HepG2 (cell line): Measurements from ENCODE around the gene RCC2. TPM values are rescaled to one million over a fixed set of nuclear protein-coding genes. Genes with fewer than 3 reads are reported as not detected.

ENCODE experiments used
- ATAC-seq: fragments of 200-7000 bp; cut with Tn5 transposase; 3 replicates; pipeline ENCODE4 v1.9.1; 2020; ENCODE audit warnings: mild to moderate bottlenecking, moderate library complexity
- BruUV-seq: library from RNA; stranded (reverse); fragments of 400-500 nt; replicated peaks from 2 replicates; lab custom pipeline; 2021; lab: Mats Ljungman, UMichigan
- CTCF ChIA-PET: fragments of 300-600 bp; formaldehyde crosslinking; extraction: SDS; loops from one replicate; lab custom pipeline; 2021; ENCODE audit warnings: low total read pairs, inconsistent platforms, low intra/inter-chr PET ratio; lab: Yijun Ruan, JAX
- POLR2A ChIA-PET: fragments of 350-600 bp; sonication (Branson Sonifier 250); formaldehyde crosslinking; loops from one replicate; lab custom pipeline; 2020; ENCODE audit warnings: antibody characterized with exemption, inconsistent platforms; lab: Yijun Ruan, JAX
- DNase-seq: peaks from one replicate; pipeline ENCODE4 v3.0.0-alpha.2; 2015; ENCODE audit warnings: low spot score
- FAIRE-seq: peaks from 3 replicates; lab custom pipeline; 2011; peaks lifted over from hg19 to GRCh38; lab: Jason Lieb, UNC
- H2AFZ ChIP-seq: one replicate; pipeline ENCODE4 v1.6.1; 2011; ENCODE audit warnings: low read length, inconsistent platforms
- H3K27ac ChIP-seq: fragments of 300-600 bp; 3 replicates; pipeline ENCODE4 v1.8.0; 2011; ENCODE audit warnings: mixed run types, mild to moderate bottlenecking, mixed read lengths, low read length, inconsistent platforms; ENCODE audit not compliant: insufficient read depth; ENCODE audit errors: extremely low read length
- H3K27me3 ChIP-seq, 2 experiments: fragments of 200-600 bp in 1 of 2; 2 replicates in 1 of 2; 3 replicates in 1 of 2; pipeline versions ENCODE4 v1.6.0 to v1.8.0; 2011; ENCODE audit warnings: low read length in 2 of 2, mild to moderate bottlenecking in 2 of 2, moderate library complexity in 2 of 2, inconsistent platforms in 1 of 2; ENCODE audit not compliant: insufficient read depth in 2 of 2, control insufficient read depth in 1 of 2
- H3K36me3 ChIP-seq, 2 experiments: fragments of 200-600 bp in 1 of 2; replicated peaks in 1 of 2; 2 replicates in 1 of 2; 3 replicates in 1 of 2; pipeline versions ENCODE4 v1.5.1 to v1.8.0; 2011; ENCODE audit warnings: low read length in 2 of 2, inconsistent platforms in 1 of 2; ENCODE audit not compliant: insufficient read depth in 2 of 2, control insufficient read depth in 1 of 2
- H3K4me1 ChIP-seq: 2 replicates; pipeline ENCODE4 v1.5.1; 2012; ENCODE audit warnings: low read length, inconsistent platforms; ENCODE audit not compliant: insufficient read depth
- H3K4me2 ChIP-seq: 2 replicates; pipeline ENCODE4 v1.6.0; 2011; ENCODE audit warnings: low read depth, low read length, inconsistent platforms
- H3K4me3 ChIP-seq, 3 experiments: fragments of 200-600 bp in 1 of 3; sonication (generic), shearing (Covaris generic) in 1 of 3; replicated peaks in 1 of 3; 2 replicates each; pipeline ENCODE4 v1.5.1; 2011 to 2016; ENCODE audit warnings: low read length in 3 of 3, inconsistent platforms in 2 of 3, low read depth in 2 of 3, mild to moderate bottlenecking in 2 of 3, control low read depth in 1 of 3, mixed read lengths in 1 of 3; ENCODE audit not compliant: insufficient read depth in 1 of 3
- H3K79me2 ChIP-seq: one replicate; pipeline ENCODE4 v1.6.1; 2011; ENCODE audit warnings: low read length, inconsistent platforms; ENCODE audit not compliant: insufficient read depth
- H3K9ac ChIP-seq: 2 replicates; pipeline ENCODE4 v1.6.0; 2011; ENCODE audit warnings: mild to moderate bottlenecking, low read depth, low read length, inconsistent platforms; ENCODE audit not compliant: insufficient read depth
- H3K9me3 ChIP-seq: 2 replicates; pipeline ENCODE4 v1.5.1; 2012; ENCODE audit warnings: mild to moderate bottlenecking, low read length
- H4K20me1 ChIP-seq: 2 replicates; pipeline ENCODE4 v1.6.0; 2011; ENCODE audit warnings: inconsistent platforms, mild to moderate bottlenecking, low read length, moderate library complexity; ENCODE audit not compliant: insufficient read depth
- ATF1 ChIP-seq: IDR thresholded peaks from 2 replicates; pipeline ENCODE4 v1.6.1; 2016; ENCODE audit warnings: mild to moderate bottlenecking, control low read depth
- CHD4 ChIP-seq: fragments of 200-600 bp; sonication (generic); IDR thresholded peaks from 2 replicates; pipeline ENCODE4 v1.7.0; 2017; ENCODE audit warnings: mild to moderate bottlenecking, low read length, borderline replicate concordance
- FOXO1 ChIP-seq: sonication (generic); formaldehyde crosslinking; IDR thresholded peaks from 2 replicates; pipeline ENCODE4 v1.4.0; 2020; ENCODE audit warnings: missing genetic modification reagents
- HNF1B ChIP-seq: sonication (generic); formaldehyde crosslinking; IDR thresholded peaks from 2 replicates; pipeline ENCODE4 v1.5.1; 2020; ENCODE audit warnings: mild to moderate bottlenecking, moderate library complexity, missing genetic modification reagents
- HNF4A ChIP-seq: sonication (generic); formaldehyde crosslinking; IDR thresholded peaks from 2 replicates; pipeline ENCODE4 v1.4.0; 2020; ENCODE audit warnings: missing genetic modification reagents
- KDM2A ChIP-seq: sonication (generic); formaldehyde crosslinking; IDR thresholded peaks from 2 replicates; pipeline ENCODE4 v1.4.0; 2020; ENCODE audit warnings: low read depth, missing genetic modification reagents, borderline replicate concordance
- SIX1 ChIP-seq: sonication (generic); formaldehyde crosslinking; IDR thresholded peaks from 2 replicates; pipeline ENCODE4 v1.4.0; 2020; ENCODE audit warnings: missing genetic modification reagents, borderline replicate concordance
- ZNF260 ChIP-seq: sonication (generic); formaldehyde crosslinking; IDR thresholded peaks from 2 replicates; pipeline ENCODE4 v1.4.0; 2020; ENCODE audit warnings: missing genetic modification reagents, low read depth, mild to moderate bottlenecking, borderline replicate concordance
- ZNF382 ChIP-seq: sonication (generic); formaldehyde crosslinking; IDR thresholded peaks from 2 replicates; pipeline ENCODE4 v1.5.0; 2020; ENCODE audit warnings: missing genetic modification reagents, mild to moderate bottlenecking, borderline replicate concordance
- ZNF432 ChIP-seq: sonication (generic); formaldehyde crosslinking; IDR thresholded peaks from 2 replicates; pipeline ENCODE4 v1.5.0; 2020; ENCODE audit warnings: missing genetic modification reagents, mild to moderate bottlenecking, borderline replicate concordance
- ZNF713 ChIP-seq: sonication (generic); formaldehyde crosslinking; IDR thresholded peaks from 2 replicates; pipeline ENCODE4 v1.4.0; 2020; ENCODE audit warnings: mild to moderate bottlenecking, missing genetic modification reagents
- ZNF792 ChIP-seq: IDR thresholded peaks from 2 replicates; pipeline ENCODE4 v1.6.1; 2016
- ZNF850 ChIP-seq: sonication (generic); formaldehyde crosslinking; conservative IDR thresholded peaks from 2 replicates; pipeline ENCODE4 v1.9.0; 2021; ENCODE audit warnings: mild to moderate bottlenecking, missing genetic modification reagents
- WGBS: methylation state at CpG from one replicate; pipeline ENCODE4 v1.1.6; 2017; ENCODE audit warnings: low lambda C conversion rate; 5-methylcytosine and 5-hydroxymethylcytosine counted together
- in situ Hi-C: cut with HindIII; loops from 2 replicates; pipeline ENCODE4 v1.10.0; 2017; ENCODE audit warnings: low pct_unique_long_range_greater_than_20kb; ENCODE audit not compliant: extremely low pct_ligation_motif_present
- intact Hi-C: fragments of 100-400 bp; cut with micrococcal nuclease; formaldehyde crosslinking; loops from one replicate; pipeline ENCODE4 v1.10.0; 2022; ENCODE audit not compliant: unreplicated experiment
- polyA plus RNA-seq, 8 experiments: library from polyadenylated mRNA; depleted of rRNA in 3 of 8; stranded (reverse) in 7 of 8; unstranded in 1 of 8; fragments of >200 nt; fragmentation: Illumina TruSeq in 4 of 8; extraction: Trizol in 4 of 8; gene quantifications; 2 replicates each; pipeline versions ENCODE4 v1.2.1 to v1.2.3, GENCODE V29; 2011 to 2016; ENCODE audit warnings: low read depth in 4 of 8, missing spikeins in 1 of 8, mixed read lengths in 1 of 8; ENCODE audit not compliant: insufficient read depth in 1 of 8
- total RNA-seq, 5 experiments: library from RNA; depleted of rRNA; stranded (reverse); fragments of >200 nt; fragmentation: Illumina TruSeq; extraction: Trizol; gene quantifications; 2 replicates each; pipeline ENCODE4 v1.2.3, GENCODE V29; 2016; ENCODE audit warnings: low read depth in 1 of 5
- TF ChIP-seq, protein P1 (sequence below): sonication (generic); formaldehyde crosslinking; IDR thresholded peaks from 2 replicates; pipeline ENCODE4 v1.8.1; 2023; ENCODE audit warnings: missing genetic modification reagents, inconsistent platforms, borderline replicate concordance

RCC2 gene
- total and polyA plus RNA-seq, 2 of the 13 experiments (the other 11 are each of a cell fraction or from before 2014, with no cell fraction given): 20.5 to 55.8 TPM

DNA sequence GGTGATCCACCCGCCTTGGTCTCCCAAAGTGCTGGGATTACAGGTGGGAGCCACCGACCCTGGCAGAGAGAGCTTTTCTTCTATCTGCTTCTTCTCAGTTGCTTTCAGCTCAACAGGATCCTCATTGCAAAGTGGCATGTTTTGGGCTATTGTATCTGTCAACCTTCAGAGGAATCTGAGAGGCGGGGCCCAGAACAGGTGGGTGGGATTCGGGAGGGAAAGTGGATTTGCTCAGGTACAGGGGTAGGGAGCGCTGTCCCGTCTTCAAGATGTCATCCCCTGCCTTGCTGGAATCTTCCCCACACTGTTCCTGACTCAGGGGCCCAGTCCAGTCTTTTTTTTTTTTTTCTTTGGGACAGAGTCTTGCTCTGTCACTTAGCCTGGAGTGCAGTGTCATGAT, 26.9 kb upstream of the RCC2 start:
- Histone ChIP-seq H3K27ac (no peak overlapping the region), H2AFZ (no peak overlapping the region), H4K20me1 (no peaks in the 10 kb centered on the region), H3K79me2 (no peaks in the 10 kb centered on the region), H3K36me3 (no peaks in the 10 kb centered on the region), H3K9me3 (no peaks in the 10 kb centered on the region), H3K4me3 (no peak overlapping the region), H3K4me2 (no peak overlapping the region), H3K9ac (no peak overlapping the region), H3K4me1 (peaks cover 5% of the 10 kb centered on the region), H3K27me3 (no peaks in the 10 kb centered on the region)
- ATAC-seq: no peak
- CTCF ChIA-PET: no interaction called here
- no TSS peak for BruUV-seq
- DNase-seq: no peak
- intact Hi-C loops (no loop called here), in situ Hi-C loops (no loop called here)
- TF ChIP-seq ZNF260 (CRISPR knock-in tag) (no peak), ZNF792 (CRISPR knock-in tag) (no peak), ATF1 (no peak), KDM2A (CRISPR knock-in tag) (no peak), CHD4 (no peak), FOXO1 (CRISPR knock-in tag) (no peak), ZNF850 (CRISPR knock-in tag) (no peak), SIX1 (CRISPR knock-in tag) (no peak)
- TF ChIP-seq, protein P1, sequence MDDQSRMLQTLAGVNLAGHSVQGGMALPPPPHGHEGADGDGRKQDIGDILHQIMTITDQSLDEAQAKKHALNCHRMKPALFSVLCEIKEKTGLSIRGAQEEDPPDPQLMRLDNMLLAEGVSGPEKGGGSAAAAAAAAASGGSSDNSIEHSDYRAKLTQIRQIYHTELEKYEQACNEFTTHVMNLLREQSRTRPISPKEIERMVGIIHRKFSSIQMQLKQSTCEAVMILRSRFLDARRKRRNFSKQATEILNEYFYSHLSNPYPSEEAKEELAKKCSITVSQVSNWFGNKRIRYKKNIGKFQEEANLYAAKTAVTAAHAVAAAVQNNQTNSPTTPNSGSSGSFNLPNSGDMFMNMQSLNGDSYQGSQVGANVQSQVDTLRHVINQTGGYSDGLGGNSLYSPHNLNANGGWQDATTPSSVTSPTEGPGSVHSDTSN (CRISPR knock-in tag): no peak
- WGBS: 50% methylated on average over 6 of the region's 6 CpGs
- FAIRE-seq: no peak
- POLR2A ChIA-PET: no interaction called here

- no peak overlapping the region for H3K27ac ChIP-seq
- no peak overlapping the region for H2AFZ ChIP-seq
- H3K4me1 ChIP-seq: peaks cover 5% of the 10 kb centered on the region
- no peak overlapping the region for H3K4me2 ChIP-seq
- no peak overlapping the region for H3K9ac ChIP-seq
- H4K20me1 ChIP-seq: no peaks in the 10 kb centered on the region
- BruUV-seq: no TSS peak
- H3K27me3 ChIP-seq: peaks cover 2% of the 10 kb centered on the region in 2 experiments; a peak in 2 of 5 replicates
- TF ChIP-seq HNF1B (CRISPR knock-in tag) (no peak), ZNF432 (CRISPR knock-in tag) (no peak), ZNF382 (CRISPR knock-in tag) (no peak), ZNF713 (CRISPR knock-in tag) (no peak), HNF4A (CRISPR knock-in tag) (no peak)
- TF ChIP-seq, all 625 proteins: peak for 0
- FAIRE-seq (no peak), DNase-seq (no peak), ATAC-seq (no peak)
- POLR2A ChIA-PET: no interaction called here
- Histone ChIP-seq H3K36me3 (no peaks in the 10 kb centered on the region; a peak in 1 of 5 replicates), H3K4me3 (no peak overlapping the region), H3K9me3 (no peaks in the 10 kb centered on the region), H3K79me2 (no peaks in the 10 kb centered on the region)
- CTCF ChIA-PET: no interaction called here
- intact Hi-C loops: no loop called here
- WGBS: 29% methylated on average over 6 of the region's 6 CpGs
- in situ Hi-C loops: no loop called here
Measured at GRCh38 chr1:17465228-17465627, 25.8 kb upstream of the RCC2 start.
